Progenitor cell of endocrine pancreas (in vitro differentiated cells): ENCODE results near the gene KLHL1. TPM values are rescaled to one million over a fixed set of nuclear protein-coding genes. Genes with fewer than 3 reads are reported as not detected.

ENCODE experiments used
- DNase-seq: peaks from one replicate; pipeline ENCODE4 v3.0.0; 2021; ENCODE audit warnings: low spot score; ENCODE audit not compliant: unreplicated experiment
- H3K27ac Mint-ChIP-seq: 2 replicates; pipeline ENCODE4 v1.8.0; 2021; ENCODE audit warnings: mild to moderate bottlenecking, moderate library complexity, mixed read lengths
- H3K27me3 Mint-ChIP-seq: 2 replicates; pipeline ENCODE4 v1.8.0; 2021; ENCODE audit warnings: mixed read lengths
- H3K36me3 Mint-ChIP-seq: 2 replicates; pipeline ENCODE4 v1.8.0; 2022; ENCODE audit warnings: mixed read lengths; ENCODE audit not compliant: insufficient read depth
- H3K4me1 Mint-ChIP-seq: 2 replicates; pipeline ENCODE4 v1.8.0; 2021; ENCODE audit warnings: low read depth, mixed read lengths
- H3K4me3 Mint-ChIP-seq: 2 replicates; pipeline ENCODE4 v1.8.0; 2021; ENCODE audit warnings: low read depth, mild to moderate bottlenecking, moderate library complexity, mixed read lengths
- H3K9me3 Mint-ChIP-seq: 2 replicates; pipeline ENCODE4 v1.8.0; 2021; ENCODE audit warnings: low read depth, mixed read lengths
- total RNA-seq: library from RNA; stranded (reverse); gene quantifications from 2 replicates; pipeline ENCODE4 v1.2.1, GENCODE V29; 2021
- TF ChIP-seq, protein P1 (sequence below): fragments of 200-600 bp; sonication (generic); IDR thresholded peaks from one replicate; pipeline ENCODE4 v1.5.0; 2021; ENCODE audit warnings: antibody characterized with exemption, mild to moderate bottlenecking; ENCODE audit not compliant: unreplicated experiment

The KLHL1 gene
- total RNA-seq, 1 donor from 2014 or later = 0.14 TPM

DNA sequence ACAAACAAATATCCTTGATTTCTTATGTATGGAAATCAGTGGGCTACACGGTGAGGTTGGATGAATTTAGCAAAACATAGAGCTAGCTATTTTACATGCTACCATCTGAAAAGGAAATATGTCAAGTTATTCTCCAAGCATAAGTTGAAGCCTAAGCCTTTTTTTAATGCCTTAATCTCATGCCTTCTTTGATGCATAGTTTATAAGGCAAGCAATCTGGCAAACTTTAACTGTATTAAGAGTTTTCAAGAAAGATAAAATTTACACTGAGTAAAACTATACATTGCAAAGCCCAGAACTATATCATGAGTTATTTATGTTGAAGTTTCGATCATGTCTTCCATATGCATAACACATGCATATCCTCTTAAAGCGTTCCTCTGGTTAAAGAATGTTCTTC lies 85.6 kb downstream of the KLHL1 start:
- Mint-ChIP-seq H3K27ac (no peak overlapping the region), H3K4me3 (no peak overlapping the region), H3K9me3 (no peaks in the 10 kb centered on the region), H3K4me1 (peaks cover 4% of the 10 kb centered on the region), H3K27me3 (no peaks in the 10 kb centered on the region), H3K36me3 (no peaks in the 10 kb centered on the region)
- DNase-seq = no peak
- TF ChIP-seq, protein P1, sequence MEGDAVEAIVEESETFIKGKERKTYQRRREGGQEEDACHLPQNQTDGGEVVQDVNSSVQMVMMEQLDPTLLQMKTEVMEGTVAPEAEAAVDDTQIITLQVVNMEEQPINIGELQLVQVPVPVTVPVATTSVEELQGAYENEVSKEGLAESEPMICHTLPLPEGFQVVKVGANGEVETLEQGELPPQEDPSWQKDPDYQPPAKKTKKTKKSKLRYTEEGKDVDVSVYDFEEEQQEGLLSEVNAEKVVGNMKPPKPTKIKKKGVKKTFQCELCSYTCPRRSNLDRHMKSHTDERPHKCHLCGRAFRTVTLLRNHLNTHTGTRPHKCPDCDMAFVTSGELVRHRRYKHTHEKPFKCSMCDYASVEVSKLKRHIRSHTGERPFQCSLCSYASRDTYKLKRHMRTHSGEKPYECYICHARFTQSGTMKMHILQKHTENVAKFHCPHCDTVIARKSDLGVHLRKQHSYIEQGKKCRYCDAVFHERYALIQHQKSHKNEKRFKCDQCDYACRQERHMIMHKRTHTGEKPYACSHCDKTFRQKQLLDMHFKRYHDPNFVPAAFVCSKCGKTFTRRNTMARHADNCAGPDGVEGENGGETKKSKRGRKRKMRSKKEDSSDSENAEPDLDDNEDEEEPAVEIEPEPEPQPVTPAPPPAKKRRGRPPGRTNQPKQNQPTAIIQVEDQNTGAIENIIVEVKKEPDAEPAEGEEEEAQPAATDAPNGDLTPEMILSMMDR = no peak

DNA sequence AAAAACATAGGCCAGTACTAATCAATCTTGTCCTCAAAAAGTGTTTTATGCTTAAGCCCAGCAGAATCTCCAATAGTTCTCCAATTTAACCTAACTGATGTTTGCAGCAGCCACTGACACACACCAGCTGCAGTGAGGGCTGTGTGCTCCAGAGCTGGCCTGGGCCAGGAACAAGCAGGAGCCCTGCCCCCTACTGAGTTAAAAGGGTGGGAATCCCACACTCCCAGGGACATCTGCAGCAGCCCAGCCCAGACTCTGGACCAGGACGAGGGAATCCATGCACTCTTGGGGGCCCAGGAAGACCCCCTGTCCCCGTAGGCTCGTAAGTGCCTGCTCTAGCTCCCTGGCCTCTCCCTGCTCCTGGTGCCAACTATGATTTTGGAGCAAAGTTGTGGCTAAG lies 92.1 kb downstream of the KLHL1 start:
- Mint-ChIP-seq H3K4me1 (peaks cover 4% of the 10 kb centered on the region), H3K36me3 (no peaks in the 10 kb centered on the region), H3K4me3 (no peak overlapping the region), H3K9me3 (peaks cover 7% of the 10 kb centered on the region), H3K27me3 (no peaks in the 10 kb centered on the region), H3K27ac (no peak overlapping the region)
- TF ChIP-seq, protein P1 = no peak
- no peak for DNase-seq

DNA sequence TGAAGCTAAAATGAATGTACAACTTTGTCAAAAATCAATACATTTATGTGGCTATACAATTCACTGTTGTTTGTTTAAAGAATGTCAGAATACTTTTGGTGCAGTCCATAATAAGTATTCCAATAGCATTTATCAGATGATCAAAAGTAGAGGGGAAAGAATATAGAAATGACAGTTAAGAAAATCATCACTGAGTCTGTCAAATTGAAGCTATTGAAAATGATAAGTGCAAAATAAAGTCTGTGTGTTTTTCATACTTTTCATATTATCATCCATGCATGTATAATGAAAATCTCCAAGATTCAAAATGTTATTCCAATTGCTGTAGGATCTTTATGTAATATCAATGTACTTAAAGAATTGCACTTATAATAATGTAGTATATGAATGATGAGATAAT lies 93.9 kb downstream of the KLHL1 start:
- H3K27ac Mint-ChIP-seq = no peak overlapping the region
- TF ChIP-seq, protein P1 = no peak
- H3K36me3 Mint-ChIP-seq = no peaks in the 10 kb centered on the region
- H3K9me3 Mint-ChIP-seq = peaks cover 14% of the 10 kb centered on the region
- DNase-seq = no peak
- H3K27me3 Mint-ChIP-seq = no peaks in the 10 kb centered on the region
- no peak overlapping the region for H3K4me3 Mint-ChIP-seq
- peaks cover 4% of the 10 kb centered on the region for H3K4me1 Mint-ChIP-seq

- Mint-ChIP-seq H3K4me1 (no peaks in the 10 kb centered on the region), H3K4me3 (no peak overlapping the region), H3K27me3 (no peaks in the 10 kb centered on the region), H3K27ac (no peak overlapping the region), H3K36me3 (no peaks in the 10 kb centered on the region), H3K9me3 (no peaks in the 10 kb centered on the region)
- TF ChIP-seq, protein P1 = no peak
- DNase-seq = no peak
Observed at GRCh38 chr13:69999875-70000274, 108.4 kb downstream of the KLHL1 start.

GRCh38 chr13:69997061-69997460 lies 111.2 kb downstream of the KLHL1 start:
- TF ChIP-seq, protein P1 = no peak
- no peak for DNase-seq
- no peaks in the 10 kb centered on the region for H3K4me1 Mint-ChIP-seq
- H3K4me3 Mint-ChIP-seq = no peak overlapping the region
- H3K27ac Mint-ChIP-seq = no peak overlapping the region
- no peaks in the 10 kb centered on the region for H3K9me3 Mint-ChIP-seq
- no peaks in the 10 kb centered on the region for H3K27me3 Mint-ChIP-seq
- H3K36me3 Mint-ChIP-seq = no peaks in the 10 kb centered on the region
